Psoas muscle (tissue), 8 donors: ENCODE measurements around the gene RFPL4A. TPM values are rescaled to one million over a fixed set of nuclear protein-coding genes. Genes with fewer than 3 reads are reported as not detected.
"Not testable (repeated sequence)": the region's sequence is repeated elsewhere in the genome, so short reads cannot be mapped to it uniquely, and the experiment has no call there.

ENCODE experiments used
- ATAC-seq, 4 donors: fragments of 200-7000 bp; cut with Tn5 transposase; one replicate each; pipeline ENCODE4 v1.9.1; 2020; ENCODE audit warnings: moderate library complexity in 3 of 4, mild to moderate bottlenecking in 2 of 4
- DNase-seq, 2 donors: peaks; one replicate each; pipeline ENCODE4 v3.0.0-alpha.2; 2020
- H3K27ac ChIP-seq: fragments of 200-600 bp; one replicate; pipeline ENCODE4 v1.8.0; 2022
- H3K27me3 ChIP-seq, 3 donors: fragments of 200-600 bp in 1 of 3; one replicate each; pipeline versions ENCODE4 v1.6.1 to v1.8.0; 2013 to 2022; ENCODE audit warnings: low read length in 2 of 3, mild to moderate bottlenecking in 2 of 3, moderate library complexity in 1 of 3; ENCODE audit not compliant: insufficient read depth in 3 of 3
- H3K36me3 ChIP-seq, 2 donors: fragments of 200-600 bp in 1 of 2; one replicate each; pipeline versions ENCODE4 v1.6.1 to v1.8.0; 2013 to 2022; ENCODE audit warnings: low read depth in 1 of 2, mild to moderate bottlenecking in 1 of 2, moderate library complexity in 1 of 2; ENCODE audit not compliant: insufficient read depth in 1 of 2
- H3K4me1 ChIP-seq: fragments of 200-600 bp; one replicate; pipeline ENCODE4 v1.8.0; 2022
- H3K4me3 ChIP-seq: fragments of 200-600 bp; one replicate; pipeline ENCODE4 v1.8.0; 2022; ENCODE audit warnings: mild to moderate bottlenecking
- H3K9me3 ChIP-seq: fragments of 200-600 bp; one replicate; pipeline ENCODE4 v1.8.0; 2022
- WGBS, 3 donors: extraction: QIAGEN DNeasy Blood & Tissue Kit; methylation state at CpG; one replicate each; pipeline versions ENCODE4 v1.1.6 to v1.1.7; 2013; 5-methylcytosine and 5-hydroxymethylcytosine counted together
- intact Hi-C, 2 donors: fragments of 100-400 bp; cut with DNase I; formaldehyde crosslinking; loops; one replicate each; pipeline versions ENCODE4 v1.11.0 to v1.14.2; 2022
- polyA plus RNA-seq, 3 donors: library from polyadenylated mRNA; stranded (reverse); fragments of 200-250 nt; gene quantifications; one replicate each; pipeline ENCODE4 v1.2.3, GENCODE V29; 2013
- total RNA-seq, 4 donors: library from RNA; stranded (reverse); fragmentation: NEBNext Ultra II Directional in 2 of 4; extraction: Animal tissue kit (Norgen Biotek cat#: 25700) in 2 of 4; gene quantifications; one replicate each; pipeline versions ENCODE4 v1.2.1 to v1.2.4, GENCODE V29; 2021 to 2023
- TF ChIP-seq, protein P1 (sequence below): fragments of 200-600 bp; IDR thresholded peaks from one replicate; pipeline ENCODE4 v1.8.0; 2022; ENCODE audit warnings: antibody characterized with exemption
- donor health status: healthy with polysubstance abuse.
- donor health status: DM: no; HTN: no; CAD: no; lungs with moderate emphysema.
- donor health status: Bipolar disorder and iron deficiency.
- donor health status: healthy.
- donor health status: DM: yes; HTN: yes; CAD: no.
- donor health status: DM: no; HTN: no; CAD: no.
- donor health status: DM: no; HTN: no; CAD: no.
- donor health status: DM: yes; HTN: yes; CAD: no.

The RFPL4A gene
- total and polyA plus RNA-seq, 7 donors = not detected

DNA sequence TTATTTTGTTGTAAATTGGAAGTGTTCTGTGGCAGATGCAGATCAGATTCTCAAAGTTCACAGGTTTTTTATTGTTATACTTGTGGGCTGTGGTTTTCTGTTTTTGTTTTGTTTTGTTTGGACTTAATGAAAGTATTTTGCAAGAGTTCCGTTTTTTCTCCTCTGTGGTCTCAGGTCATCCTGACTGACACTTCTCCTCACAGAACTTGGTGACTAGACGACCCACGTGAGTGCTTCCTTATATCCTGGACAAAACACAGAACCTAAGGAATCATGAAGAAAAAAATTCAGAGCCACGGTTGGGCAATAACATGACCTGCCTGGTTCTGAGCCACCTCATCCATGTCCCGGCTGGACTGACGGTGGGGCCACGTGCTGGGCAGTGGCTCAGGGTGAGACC lies 7.6 kb downstream of the RFPL4A start:
- Histone ChIP-seq H3K9me3 (no peaks in the 10 kb centered on the region), H3K27ac (no peak overlapping the region), H3K27me3 (no peaks in the 10 kb centered on the region), H3K4me3 (no peak overlapping the region), H3K36me3 (no peaks in the 10 kb centered on the region), H3K4me1 (no peaks in the 10 kb centered on the region)
- WGBS, 3 donors = 61 to 86% (median 63%) methylated on average over 6 to 7 of the region's 7 CpGs
- DNase-seq (no peak), ATAC-seq (no peak)
- intact Hi-C loops = no loop called here
- TF ChIP-seq, protein P1, sequence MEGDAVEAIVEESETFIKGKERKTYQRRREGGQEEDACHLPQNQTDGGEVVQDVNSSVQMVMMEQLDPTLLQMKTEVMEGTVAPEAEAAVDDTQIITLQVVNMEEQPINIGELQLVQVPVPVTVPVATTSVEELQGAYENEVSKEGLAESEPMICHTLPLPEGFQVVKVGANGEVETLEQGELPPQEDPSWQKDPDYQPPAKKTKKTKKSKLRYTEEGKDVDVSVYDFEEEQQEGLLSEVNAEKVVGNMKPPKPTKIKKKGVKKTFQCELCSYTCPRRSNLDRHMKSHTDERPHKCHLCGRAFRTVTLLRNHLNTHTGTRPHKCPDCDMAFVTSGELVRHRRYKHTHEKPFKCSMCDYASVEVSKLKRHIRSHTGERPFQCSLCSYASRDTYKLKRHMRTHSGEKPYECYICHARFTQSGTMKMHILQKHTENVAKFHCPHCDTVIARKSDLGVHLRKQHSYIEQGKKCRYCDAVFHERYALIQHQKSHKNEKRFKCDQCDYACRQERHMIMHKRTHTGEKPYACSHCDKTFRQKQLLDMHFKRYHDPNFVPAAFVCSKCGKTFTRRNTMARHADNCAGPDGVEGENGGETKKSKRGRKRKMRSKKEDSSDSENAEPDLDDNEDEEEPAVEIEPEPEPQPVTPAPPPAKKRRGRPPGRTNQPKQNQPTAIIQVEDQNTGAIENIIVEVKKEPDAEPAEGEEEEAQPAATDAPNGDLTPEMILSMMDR = no peak

DNA sequence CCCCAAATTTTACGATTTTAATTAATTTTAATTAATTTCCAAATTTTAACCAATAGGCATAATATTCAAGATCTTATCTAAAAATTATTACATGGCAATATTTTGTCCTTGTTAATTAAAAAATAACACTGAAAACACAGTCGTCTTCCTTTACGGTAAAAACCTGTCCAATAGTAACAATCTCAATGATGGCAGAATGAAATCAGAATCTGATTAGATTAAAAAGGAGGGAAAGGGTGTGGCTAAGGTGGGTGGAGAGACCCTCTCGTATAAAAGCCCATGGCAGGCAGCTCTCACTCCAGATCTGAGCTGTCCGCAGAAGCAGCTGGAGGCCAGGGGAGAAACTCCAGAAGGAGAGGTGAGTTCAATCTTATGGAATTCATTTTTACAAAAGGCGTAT lies 9.9 kb downstream of the RFPL4A start, which contains the start of gene RFPL4AL1:
TSS of gene RFPL4AL1 (plus strand) at position 301 of the 400 bp plus-strand sequence. CDS start 2,687 bp downstream, outside the sequence.
- H3K9me3 ChIP-seq, H3K4me3 ChIP-seq, H3K36me3 ChIP-seq, H3K4me1 ChIP-seq, intact Hi-C loops, H3K27me3 ChIP-seq, ATAC-seq, H3K27ac ChIP-seq, DNase-seq: not testable (repeated sequence)
- 77 to 85% (median 79%) methylated on average over 5 of the region's 6 CpGs for WGBS, 3 donors

DNA sequence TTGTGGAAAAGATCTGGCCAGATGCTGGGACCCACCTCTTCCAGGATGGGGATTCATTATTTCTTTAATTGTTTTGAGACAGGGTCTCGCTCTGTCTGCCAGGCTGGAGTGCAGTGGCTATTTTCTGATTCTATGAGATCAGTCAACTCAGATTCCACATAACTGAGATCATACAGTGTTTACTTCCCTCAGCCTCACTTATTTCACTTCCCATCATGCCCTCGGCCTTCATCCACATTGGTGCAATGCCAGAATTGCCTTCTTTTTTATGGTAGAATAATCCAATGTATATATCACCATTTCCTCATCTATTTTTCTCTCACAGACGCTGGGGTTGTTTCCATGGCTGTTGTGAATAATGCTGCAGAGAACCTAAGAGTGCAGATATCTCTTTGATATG lies 10.7 kb downstream of the RFPL4A start:
- intact Hi-C loops, DNase-seq, H3K4me1 ChIP-seq, H3K27ac ChIP-seq, H3K9me3 ChIP-seq, H3K27me3 ChIP-seq, ATAC-seq, H3K4me3 ChIP-seq, H3K36me3 ChIP-seq: not testable (repeated sequence)
- WGBS, 3 donors = 34 to 57% (median 45%) methylated on average over 2 of the region's 3 CpGs

DNA sequence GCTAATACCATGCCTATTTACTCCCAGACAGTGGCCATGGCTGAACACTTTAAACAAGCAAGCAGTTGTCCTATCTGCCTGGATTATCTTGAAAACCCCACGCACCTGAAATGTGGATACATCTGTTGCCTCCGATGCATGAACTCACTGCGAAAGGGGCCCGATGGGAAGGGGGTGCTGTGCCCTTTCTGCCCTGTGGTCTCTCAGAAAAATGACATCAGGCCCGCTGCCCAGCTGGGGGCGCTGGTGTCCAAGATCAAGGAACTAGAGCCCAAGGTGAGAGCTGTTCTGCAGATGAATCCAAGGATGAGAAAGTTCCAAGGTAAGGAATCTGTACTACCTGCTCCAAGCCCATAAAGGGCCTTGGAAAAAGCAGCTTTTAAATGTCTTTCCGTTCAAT lies 18.6 kb downstream of the RFPL4A start:
- TF ChIP-seq, protein P1 = no peak
- H3K36me3 ChIP-seq = no peaks in the 10 kb centered on the region
- ATAC-seq (no peak), DNase-seq (no peak)
- intact Hi-C loops = no loop called here
- no peaks in the 10 kb centered on the region for H3K27me3 ChIP-seq
- H3K4me3 ChIP-seq = no peak overlapping the region
- no peaks in the 10 kb centered on the region for H3K4me1 ChIP-seq
- no peak overlapping the region for H3K27ac ChIP-seq
- 25 to 33% (median 28%) methylated on average over 7 of the region's 7 CpGs for WGBS, 3 donors
- H3K9me3 ChIP-seq = no peaks in the 10 kb centered on the region

DNA sequence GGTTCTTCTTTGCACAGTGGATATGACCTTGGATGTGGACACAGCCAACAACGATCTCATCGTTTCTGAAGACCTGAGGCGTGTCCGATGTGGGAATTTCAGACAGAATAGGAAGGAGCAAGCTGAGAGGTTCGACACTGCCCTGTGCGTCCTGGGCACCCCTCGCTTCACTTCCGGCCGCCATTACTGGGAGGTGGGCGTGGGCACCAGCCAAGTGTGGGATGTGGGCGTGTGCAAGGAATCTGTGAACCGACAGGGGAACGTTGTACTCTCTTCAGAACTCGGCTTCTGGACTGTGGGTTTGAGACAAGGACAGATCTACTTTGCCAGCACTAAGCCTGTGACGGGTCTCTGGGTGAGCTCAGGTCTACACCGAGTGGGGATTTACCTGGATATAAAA lies 19.4 kb downstream of the RFPL4A start:
- Histone ChIP-seq H3K36me3 (no peaks in the 10 kb centered on the region), H3K27ac (no peak overlapping the region), H3K27me3 (no peaks in the 10 kb centered on the region), H3K4me1 (no peaks in the 10 kb centered on the region), H3K4me3 (no peak overlapping the region), H3K9me3 (no peaks in the 10 kb centered on the region)
- ATAC-seq (no peak), DNase-seq (no peak)
- TF ChIP-seq, protein P1 = no peak
- 74 to 81% (median 77%) methylated on average over 16 of the region's 16 CpGs for WGBS, 3 donors
- intact Hi-C loops = no loop called here

DNA sequence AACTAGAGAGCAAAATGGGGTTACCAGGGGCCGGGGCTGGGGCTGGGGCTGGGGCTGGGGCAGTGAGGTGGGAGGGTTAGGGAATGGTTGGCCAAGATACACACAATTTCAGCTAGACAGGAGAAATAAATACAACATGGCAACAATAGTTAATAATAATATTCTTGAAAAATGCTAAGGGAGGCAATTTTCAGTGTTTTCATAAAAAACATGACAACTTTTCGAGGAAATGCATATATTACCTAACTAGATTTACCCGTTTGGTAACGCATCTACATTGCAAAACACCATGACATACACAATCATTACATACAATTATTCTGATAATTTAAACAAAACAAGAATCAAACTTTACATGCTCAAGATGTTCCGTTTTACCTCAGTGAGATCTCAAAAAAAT lies 22.2 kb downstream of the RFPL4A start:
- 76 to 83% (median 77%) methylated on average over 5 of the region's 5 CpGs for WGBS, 3 donors
- no peak for DNase-seq

More for the DNA sequence above, 22.2 kb downstream of the RFPL4A start:
- H3K9me3 ChIP-seq = no peaks in the 10 kb centered on the region
- H3K4me3 ChIP-seq = no peak overlapping the region
- no peak overlapping the region for H3K27ac ChIP-seq
- no peak for ATAC-seq
- no peaks in the 10 kb centered on the region for H3K27me3 ChIP-seq
- no peaks in the 10 kb centered on the region for H3K36me3 ChIP-seq
- intact Hi-C loops = no loop called here
- TF ChIP-seq, protein P1 = no peak
- H3K4me1 ChIP-seq = no peaks in the 10 kb centered on the region
